Measurements from ENCODE around the gene TMEM179. TPM values are rescaled to one million over a fixed set of nuclear protein-coding genes. Genes with fewer than 3 reads are reported as not detected.
A peak's percentile ranks its signal among the peaks of the same experiment; 100 is the strongest.

Gene TMEM179
- total RNA-seq, 1 donor from 2014 or later: 1.5 TPM

DNA sequence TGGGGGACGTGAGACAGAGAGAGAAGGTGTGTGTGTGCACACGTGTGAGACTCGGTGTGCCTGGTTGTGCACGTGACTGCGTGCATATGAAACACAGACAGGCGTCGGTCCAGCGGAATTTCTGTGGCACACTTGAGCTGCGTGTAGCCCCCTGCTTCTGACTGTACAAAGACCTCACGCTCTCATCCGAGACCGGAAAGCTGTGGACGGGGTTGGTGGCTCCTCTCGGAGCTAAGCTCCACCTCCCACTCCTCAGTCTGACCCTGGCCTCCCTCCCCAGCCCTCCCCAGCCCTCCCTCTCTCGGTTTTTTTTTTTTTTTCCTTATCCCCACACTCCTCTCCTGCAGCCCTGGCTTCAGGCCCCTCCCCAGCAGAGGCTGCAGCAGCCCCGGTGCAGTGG is 33.3 kb downstream of the TMEM179 start:
- DNase-seq (ENCODE audit: low spot score): no peak

- no peak for DNase-seq (ENCODE audit: low spot score)
These were observed 35.1 kb downstream of the TMEM179 start for GRCh38 chr14:104569435-104569834.

GRCh38 chr14:104568620-104569019 is 36.0 kb downstream of the TMEM179 start:
- no peak for DNase-seq (ENCODE audit: low spot score)

GRCh38 chr14:104567957-104568225 is 36.7 kb downstream of the TMEM179 start:
- no peak for DNase-seq (ENCODE audit: low spot score)

DNA sequence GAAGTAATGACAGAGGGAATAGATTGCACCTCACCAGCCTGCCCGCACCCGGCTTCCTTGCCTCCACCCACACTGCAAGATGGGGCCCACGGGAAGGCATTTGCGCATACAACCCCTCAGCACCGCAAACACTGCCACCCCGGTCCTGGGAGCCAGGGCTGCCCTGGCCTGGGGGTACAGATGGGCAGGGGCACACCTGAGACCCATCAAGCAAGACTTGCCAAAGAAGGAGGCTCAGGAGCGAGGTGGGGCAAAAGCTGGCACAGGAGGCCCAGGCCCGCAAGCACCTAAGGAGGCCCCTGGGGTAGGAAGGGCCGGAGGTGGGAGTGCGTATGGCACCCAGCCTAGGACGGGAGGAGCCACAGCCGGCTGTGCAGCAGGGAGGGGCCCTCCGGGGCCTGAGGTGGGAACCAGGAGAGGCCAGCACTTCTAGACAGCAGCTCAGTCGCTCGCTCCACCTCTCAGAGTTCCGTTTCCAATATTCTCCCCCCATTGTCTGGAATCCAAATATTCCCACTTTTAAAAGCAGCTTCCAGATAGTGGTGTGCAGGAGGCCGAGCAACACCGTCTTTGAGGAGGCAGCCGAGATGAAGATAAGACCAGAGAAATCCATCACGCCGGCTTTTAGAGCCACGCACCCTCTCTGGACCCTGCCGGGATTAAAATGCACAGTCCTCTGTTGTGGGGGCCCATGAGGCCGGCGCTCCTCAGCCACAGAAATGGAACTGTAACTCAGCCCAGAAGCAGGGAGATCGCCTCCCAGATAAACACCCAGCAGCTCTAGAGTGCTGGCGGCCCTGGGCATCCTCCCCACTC is 37.2 kb downstream of the TMEM179 start:
- DNase-seq (ENCODE audit: low spot score): no peak

DNA sequence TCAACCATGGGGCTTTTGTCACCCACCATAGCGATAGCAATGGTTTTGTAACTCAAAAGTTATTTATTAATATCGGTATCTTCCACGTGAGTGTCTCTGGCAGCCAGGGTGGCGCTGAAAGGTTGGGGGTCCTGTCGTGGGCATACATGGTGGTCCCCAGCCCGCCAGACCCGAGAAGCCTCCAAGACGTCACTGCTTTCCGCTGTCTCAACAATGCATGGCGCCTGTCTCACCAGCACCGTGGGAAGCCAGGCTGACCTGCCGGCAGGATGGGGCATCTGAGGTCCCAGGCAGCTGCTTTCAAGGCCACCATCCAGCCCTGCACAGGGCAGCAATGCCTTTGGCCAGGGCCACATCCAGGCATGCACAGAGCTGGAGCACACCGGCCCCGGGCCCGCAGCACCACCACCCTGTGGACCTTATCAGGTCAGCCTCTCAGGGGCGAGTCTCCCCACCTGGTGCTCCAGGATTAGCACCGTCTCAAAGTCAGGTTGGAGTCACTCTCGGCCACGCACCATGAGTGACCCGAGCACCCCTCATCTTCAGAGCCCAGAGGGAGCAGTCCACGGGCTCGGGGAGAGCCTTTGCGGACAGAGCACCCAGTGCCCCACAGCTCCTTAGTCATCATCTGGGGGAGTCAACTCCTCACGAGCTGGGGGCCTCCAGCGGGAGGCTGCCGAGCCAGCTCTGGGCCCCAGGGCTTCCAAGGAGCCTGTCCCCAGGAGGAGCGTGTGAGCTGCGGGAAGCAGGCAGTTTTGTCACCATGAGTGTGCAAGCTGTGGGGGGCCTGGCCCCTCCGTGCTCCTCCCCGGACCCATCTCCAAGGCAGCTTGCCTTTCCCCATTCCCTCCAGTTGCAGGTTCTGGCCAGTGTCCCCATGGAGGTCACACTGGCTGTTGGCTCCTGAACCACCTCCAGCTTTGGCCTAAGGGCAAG is 39.6 kb downstream of the TMEM179 start:
- no peak for DNase-seq (ENCODE audit: low spot score)

DNA sequence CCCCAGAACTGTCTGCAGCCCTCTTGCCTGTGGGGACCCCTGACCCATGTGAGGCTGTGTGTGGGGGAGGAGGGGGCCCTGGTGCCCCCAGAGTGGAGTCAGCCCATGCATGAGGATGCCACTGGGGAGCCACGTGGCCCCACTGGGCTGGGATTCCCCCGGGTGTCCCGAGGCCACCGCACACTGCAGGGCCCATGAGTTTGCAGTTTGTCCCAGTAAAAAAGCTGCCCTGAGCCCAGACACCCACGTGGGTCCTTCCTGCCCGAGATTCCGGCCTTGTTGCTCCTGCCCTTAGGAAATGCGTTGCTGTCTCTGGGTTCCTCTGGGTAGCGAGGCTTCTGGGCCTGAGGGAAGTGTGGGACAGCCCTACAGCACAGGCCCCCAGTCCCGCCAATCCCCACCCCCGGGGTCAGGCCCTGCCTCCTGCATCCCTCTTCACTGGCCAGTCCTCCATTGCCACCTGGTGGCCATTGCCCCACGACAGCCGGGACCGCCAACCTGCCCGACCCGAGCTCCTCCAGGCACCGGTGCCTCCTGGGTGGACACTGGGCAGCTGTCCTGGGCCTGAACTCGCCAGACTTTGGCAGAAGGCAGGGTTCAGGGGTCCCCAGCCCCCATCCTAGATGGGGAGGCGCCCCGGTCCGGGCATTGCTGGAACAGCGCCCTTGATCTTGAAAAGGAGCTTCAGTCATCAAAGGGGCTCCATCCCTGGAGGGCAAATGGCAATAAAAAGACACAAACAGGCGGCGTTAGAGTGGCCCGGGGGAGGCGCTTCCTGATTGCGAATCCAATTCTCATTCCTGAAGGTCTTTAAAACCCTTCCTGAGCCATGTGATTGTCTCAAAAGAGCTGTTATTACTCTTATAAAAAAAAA is 40.6 kb downstream of the TMEM179 start:
- peak; percentile 68 for DNase-seq (ENCODE audit: low spot score)

- DNase-seq (ENCODE audit: low spot score): no peak
These were observed 41.3 kb downstream of the TMEM179 start for GRCh38 chr14:104563191-104563741.

DNA sequence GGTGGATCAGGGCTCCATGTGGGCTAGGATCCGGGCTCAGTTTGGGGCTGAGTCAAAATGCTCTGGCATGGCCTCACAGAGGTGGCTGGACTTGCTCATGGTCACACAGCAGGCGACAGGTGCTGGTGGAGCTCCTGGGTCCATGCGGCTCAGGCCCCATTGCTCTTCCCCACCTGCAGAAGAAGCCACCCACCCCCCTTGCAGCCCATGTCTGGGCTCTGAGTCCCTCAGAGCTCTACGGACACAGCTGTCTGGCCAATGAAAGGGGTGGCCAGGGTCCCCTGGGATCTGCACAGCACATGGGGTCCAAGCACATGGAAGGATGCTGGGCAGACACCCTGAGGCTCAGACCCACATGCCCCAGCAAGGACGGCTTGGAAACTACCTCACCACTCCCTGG is 42.0 kb downstream of the TMEM179 start:
- no peak for DNase-seq (ENCODE audit: low spot score)

GRCh38 chr14:104561632-104562495 is 42.7 kb downstream of the TMEM179 start:
- no peak for DNase-seq (ENCODE audit: low spot score)

- no peak for DNase-seq (ENCODE audit: low spot score)
These were observed 43.4 kb downstream of the TMEM179 start for GRCh38 chr14:104561124-104561557.

DNA sequence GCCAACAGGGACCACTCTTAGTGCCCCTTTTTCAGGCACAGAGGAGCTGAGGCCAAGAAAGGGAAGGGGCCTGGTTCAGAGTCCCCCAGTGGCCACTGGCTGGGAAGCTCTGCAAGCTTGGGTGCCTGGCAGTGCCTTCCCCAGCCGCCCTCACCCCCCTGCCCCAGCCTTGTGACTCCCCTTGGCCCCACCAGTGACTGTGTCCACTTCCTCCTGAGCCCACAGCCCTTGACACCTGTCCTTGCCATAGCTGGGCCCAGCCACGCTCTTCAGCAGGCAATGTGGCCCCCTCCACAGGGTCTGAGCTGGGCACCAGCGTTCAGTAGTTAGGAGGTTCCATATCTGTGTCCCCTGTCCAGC is 44.0 kb downstream of the TMEM179 start:
- no peak for DNase-seq (ENCODE audit: low spot score)

DNA sequence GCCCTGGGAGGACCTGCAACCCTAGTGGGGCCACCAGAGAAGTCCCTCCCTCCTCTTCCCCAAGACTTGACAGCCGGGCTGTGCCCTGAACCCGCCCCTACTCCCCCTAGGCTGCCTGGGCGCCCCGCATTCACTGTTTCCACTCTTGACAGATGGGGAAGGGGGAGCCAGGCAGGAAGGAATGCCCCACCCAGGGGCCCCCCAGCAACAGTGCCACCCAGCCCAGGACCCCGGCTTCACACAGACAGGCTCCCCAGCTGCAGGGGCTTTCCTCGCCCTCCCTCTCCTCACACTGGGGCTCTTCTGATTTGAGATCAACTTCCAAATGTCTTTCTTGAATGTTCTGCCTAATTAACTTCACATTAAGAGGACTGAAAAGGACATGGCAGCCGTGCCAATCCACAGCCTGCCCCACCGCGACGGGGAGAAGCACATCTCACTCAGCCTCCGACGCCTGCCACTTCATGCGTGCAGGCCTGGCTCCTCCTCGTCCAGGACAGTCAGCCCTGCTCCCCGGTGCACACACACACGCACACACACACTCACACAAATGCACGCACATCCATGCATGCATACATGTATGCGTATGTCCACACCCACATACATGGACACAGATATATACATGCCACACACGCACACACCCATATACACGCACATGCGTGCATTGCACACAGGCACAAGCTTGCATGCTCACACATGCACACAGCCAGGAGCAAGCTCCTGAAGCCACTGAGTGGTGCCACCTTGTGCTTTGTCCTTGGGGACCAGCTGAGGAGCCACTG is 44.6 kb downstream of the TMEM179 start:
- no peak for DNase-seq (ENCODE audit: low spot score)

- no peak for DNase-seq (ENCODE audit: low spot score)
These were observed 45.4 kb downstream of the TMEM179 start for GRCh38 chr14:104559028-104559803.

GRCh38 chr14:104558231-104559027 is 46.1 kb downstream of the TMEM179 start:
- DNase-seq (ENCODE audit: low spot score): no peak

GRCh38 chr14:104557766-104558165 is 46.8 kb downstream of the TMEM179 start:
- DNase-seq (ENCODE audit: low spot score): no peak

DNA sequence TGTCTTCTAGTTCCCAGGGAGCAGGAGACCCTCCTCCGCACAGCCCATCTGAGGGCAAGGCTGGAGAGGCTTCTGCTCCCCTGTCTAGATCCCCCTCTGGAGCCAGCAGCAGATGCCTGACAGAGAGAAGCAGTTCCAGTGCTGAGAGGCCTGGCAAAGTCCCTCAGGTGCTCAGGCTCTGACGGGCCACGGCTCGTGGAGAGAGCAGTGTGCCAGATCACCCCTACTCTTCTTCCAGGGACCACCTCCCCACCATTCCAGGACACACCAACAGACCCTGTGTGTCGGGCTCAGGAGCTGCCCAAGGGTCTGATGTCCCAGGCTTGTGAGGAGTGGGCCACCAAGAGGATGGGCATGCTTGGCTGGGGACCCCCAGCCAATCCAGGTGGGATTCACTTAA is 47.5 kb downstream of the TMEM179 start:
- no peak for DNase-seq (ENCODE audit: low spot score)

- DNase-seq (ENCODE audit: low spot score): no peak
These were observed 48.1 kb downstream of the TMEM179 start for GRCh38 chr14:104556256-104557021.

All from mucosa of gallbladder (tissue), 1 donor.